GM19099 (cell line): ENCODE data around the gene HOXD12.

Experiments
- POLR2A ChIP-seq: IDR thresholded peaks from 3 replicates; pipeline ENCODE4 v1.6.1; 2011; ENCODE audit warnings: low read depth; ENCODE audit not compliant: insufficient read length; ENCODE audit errors: extremely low read depth

HOXD12 gene

GRCh38 chr2:176134035-176134434 is 34.4 kb downstream of the HOXD12 start:
- TF ChIP-seq POLR2A: no peak

DNA sequence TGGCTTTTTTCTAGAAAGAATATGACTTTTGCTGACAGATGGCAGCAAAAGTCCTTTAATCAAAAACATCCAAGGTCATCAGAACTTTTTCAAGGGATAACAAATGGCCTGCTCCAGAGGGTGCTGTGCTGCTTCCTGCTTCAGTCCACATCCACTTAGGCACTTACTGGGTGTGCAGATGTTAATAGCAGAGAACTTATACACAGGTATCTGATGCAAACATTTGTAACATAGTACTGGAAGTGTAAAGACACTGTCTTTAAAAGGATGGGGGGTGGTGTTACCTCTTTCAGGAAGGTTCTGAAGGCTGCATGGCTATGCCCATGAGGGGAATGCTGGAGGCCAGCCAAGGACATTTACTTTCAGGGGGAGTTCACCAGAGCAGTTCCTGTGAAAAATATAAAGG is 35.4 kb downstream of the HOXD12 start:
- TF ChIP-seq POLR2A: no peak

DNA sequence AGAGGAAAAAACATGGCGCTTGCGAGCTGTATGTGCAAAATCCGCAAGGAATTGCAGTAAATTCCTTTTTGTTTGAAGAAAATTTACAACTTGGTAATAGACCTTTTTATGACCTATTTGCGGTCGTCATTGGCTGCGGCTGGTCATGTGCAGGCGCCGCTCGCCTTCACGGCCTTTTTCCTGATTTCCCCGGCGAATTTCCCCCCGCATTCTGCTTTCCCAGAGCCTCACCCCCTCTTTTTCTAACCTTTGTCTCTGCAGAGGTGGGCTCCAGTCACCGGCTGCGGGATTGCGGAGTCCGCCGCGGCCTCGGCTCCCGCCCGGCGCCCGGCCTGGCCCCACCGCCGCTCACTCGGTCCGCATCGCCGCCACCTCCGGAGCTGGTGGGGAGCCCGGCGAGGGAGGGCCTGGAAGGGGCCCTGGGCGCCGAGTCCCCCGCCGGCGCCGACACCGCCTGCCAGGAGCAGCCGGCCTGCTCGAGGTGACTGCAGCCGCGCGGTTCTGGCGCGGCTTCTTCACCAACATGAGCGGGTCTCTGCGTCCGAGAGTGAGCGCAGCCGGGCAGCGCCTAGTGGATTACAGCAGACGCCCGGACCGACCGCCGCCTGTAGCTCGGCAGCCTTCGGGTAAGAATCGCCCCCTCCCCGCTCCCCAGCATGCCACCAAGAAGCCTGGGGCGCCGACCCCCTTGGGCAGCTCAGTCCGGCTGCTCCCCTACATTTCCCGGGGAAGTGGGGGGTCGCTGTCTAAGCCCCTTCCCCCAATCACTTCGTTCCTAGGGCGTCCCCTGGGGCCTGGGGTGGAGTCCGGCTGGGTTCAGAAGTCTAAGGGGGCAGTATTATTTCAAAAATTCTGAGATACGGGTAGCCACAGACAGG is 37.0 kb downstream of the HOXD12 start:
- no peak for TF ChIP-seq POLR2A

DNA sequence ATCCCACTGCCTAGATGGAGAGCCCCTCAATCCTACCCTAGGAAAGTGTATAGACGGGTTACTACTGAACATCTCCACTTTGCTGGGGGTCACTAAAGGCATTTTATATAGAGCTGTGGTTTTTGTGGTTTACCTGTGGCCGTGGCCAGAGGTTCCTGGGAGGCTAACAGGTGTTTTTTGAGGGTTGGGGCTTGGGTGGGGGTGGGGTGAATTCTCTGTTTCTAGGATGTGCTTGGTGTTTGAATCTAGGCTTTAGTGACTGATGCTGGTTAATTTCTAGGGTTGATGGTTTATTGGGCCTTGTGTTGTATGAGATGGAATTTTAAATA is 37.6 kb downstream of the HOXD12 start:
- no peak for TF ChIP-seq POLR2A

GRCh38 chr2:176137906-176138305 is 38.3 kb downstream of the HOXD12 start:
- TF ChIP-seq POLR2A: no peak

DNA sequence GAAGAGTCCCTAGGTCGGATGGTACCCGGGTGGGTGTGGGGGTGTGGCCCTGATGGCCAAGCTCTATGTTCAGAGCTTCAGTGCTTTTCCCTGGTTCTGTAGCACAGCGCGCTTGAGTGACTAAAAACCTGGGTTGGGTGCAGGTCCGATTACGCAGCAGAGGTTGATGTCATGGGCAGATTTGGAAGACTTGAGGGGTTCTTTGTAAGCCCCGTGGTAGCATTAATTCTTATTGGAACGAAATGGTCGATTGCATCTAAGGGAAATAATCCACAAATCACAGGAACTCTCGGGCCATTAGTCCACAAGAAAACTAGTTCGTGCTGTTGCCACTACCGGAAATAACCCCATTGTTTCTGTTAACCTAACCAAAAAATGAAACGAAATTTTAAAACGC is 38.9 kb downstream of the HOXD12 start:
- no peak for TF ChIP-seq POLR2A

- no peak for TF ChIP-seq POLR2A
Measured at GRCh38 chr2:176138923-176139660, 39.5 kb downstream of the HOXD12 start.

DNA sequence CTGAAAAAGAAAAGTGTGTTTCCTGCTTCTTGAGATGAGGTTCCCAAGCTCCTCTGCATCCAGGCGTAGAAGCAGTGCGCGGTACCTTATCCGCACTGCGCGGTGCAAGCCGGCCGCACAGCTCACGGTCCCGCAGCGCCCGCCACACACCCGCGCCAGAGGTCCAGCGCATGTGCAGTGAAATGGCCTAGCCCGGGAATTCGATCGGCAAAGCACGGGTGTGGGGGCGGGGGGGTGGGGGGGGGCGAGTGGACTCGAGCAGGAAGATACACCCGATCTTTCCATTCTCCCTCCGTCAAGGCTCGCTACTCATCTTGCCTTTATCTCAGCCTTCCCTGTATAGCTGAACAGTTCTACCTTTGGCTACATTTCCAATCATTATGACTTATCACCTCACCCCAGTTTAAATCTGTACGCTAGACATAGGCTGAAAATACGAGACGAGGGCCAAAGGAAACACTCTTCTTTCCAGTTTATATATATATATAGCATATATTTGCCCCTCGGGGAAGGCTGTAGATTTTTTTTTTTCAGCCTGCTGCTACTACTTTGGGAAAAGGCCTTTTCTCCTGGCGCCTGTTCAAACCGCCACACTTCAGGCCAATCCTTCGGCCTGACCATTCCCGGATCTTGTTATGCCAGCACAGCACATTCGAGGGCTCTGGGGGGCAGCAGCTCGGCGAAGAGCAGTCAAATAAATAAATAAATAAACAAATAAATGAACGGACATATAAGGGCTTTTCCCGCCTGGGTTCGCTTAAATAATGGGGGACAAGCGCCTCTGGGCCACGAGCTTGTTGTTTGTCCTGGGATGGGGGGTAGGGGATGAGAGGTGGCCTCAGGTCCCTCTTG is 40.3 kb downstream of the HOXD12 start:
- no peak for TF ChIP-seq POLR2A

DNA sequence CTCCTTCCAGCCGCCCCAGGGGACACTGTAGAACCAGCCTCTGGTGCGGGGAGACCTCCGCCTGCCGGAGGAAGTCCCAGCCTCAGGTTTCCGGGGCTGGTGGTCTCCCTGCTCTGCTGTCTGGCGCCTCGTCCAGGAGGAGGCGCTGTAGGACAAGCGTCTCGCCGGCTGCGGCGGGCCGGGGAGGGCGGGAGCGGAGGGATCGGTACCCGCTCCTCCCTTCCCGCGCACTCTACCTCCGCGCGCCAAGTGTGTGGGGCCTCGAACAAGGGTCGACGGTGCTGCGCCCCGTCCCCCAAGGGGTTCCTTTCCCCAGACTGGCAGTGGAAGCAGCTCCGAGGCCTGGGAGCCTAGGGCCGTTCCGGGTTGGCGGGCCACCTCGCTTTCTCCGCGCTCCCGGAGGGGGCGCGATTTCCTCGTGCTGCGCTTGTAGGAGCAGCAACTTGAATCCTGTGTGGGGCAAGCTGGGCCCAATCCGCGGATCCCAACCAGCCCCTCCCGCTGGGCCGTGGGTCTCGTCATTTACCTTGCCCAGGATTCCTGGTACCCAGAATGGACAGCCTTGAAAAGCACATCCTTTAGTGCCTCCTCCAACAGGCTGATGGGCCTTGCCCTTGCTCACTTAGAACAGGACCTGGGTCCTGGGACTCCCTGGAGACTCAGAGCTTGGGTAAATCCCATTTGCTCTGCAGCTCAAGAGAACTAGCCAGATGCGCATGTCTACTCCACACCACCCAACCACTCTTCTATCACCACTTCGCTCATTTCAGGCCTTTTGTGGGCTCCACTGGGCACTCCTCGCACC is 41.1 kb downstream of the HOXD12 start:
- TF ChIP-seq POLR2A: no peak

- no peak for TF ChIP-seq POLR2A
Measured at GRCh38 chr2:176142281-176142680, 42.7 kb downstream of the HOXD12 start.

DNA sequence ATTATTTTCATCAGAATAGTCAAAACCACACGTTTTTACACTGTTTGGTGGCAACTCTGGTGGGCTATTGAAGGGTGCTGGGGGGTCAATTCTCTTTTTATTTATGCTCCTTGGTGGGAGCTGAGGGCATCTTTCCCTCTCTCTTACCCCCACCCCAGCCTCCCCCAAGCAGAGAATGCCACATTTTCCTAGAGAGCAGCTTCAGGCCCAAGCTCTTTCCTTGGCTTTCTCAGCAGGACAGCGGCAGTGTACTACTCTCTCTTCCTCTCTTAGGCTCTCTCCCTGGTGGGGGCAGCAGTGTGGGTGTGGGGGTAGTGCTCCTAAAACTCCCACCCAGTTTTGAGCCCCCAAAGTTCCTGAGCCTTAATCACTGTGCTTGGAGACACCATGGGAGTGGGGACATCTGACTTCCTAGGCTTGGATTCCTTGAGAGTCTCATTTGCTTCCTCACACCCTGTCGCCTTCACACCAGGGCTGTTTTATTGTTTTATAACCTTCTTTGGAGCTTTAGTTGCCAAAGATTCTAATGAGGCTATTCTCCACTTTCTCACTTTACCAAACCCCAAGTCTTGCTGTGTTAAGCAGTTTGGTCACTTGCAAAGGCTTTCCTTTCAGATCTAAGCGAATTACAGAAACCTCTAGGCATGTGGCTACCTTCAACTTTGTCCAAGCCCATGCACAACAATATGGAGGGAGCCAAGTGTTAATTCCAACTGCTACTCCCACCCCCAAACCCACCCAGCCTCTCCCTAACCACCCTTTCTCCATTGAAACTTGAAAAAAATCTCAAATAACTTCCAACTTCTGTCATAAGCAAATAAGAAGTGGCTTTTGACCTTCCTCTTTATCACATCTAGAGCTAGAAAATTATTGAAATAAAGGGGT is 45.7 kb downstream of the HOXD12 start:
- TF ChIP-seq POLR2A: no peak

GRCh38 chr2:176146101-176146500 is 46.5 kb downstream of the HOXD12 start:
- no peak for TF ChIP-seq POLR2A

GRCh38 chr2:176146645-176147044 is 47.0 kb downstream of the HOXD12 start:
- TF ChIP-seq POLR2A: no peak
